ENCODE measurements around the gene MEIS1.

Gene MEIS1

GRCh38 chr2:66585587-66585986 is 150.7 kb downstream of the MEIS1 start:
- no peak for DNase-seq

DNA sequence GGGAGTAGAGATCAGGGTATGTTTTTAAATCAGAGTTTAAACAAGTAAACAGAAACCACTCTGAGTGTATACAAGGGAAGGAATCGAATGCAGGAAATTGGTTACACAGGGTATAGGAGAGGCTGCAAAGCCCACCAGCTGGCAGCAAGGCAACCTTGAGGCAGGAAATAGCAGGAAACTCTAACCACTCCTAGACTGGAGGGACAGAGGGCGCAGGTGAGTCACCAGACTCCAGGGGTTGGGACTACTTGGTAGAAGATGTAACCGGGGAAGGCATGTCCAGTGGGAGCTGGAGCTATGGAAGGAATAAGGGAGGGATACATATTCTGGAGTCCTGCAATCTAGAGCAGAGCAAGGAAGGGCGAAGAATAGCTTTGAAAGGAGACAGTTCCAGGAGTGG is 152.3 kb downstream of the MEIS1 start:
- DNase-seq: no peak

- DNase-seq: no peak
Measured at GRCh38 chr2:66594001-66594400, 159.1 kb downstream of the MEIS1 start.

DNA sequence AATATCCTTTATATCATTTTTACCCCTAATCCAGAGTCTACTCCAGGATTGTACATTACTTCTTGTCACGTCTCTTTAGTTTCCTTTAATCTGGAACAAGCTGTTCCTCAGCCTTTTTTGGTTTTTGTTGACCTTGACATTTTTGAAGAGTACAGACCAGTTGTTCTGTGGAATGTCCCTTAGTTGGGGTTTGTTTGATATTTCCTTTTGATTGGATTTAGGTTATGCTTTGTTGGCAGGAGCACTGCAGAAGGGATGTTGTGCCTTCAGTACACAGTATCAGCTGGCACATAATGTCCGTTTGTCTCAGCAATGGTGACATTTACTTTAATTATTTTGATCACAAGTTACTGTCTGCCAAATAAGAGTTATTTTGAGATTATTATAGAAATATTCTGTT is 160.6 kb downstream of the MEIS1 start:
- DNase-seq: no peak

- no peak for DNase-seq
Measured at GRCh38 chr2:66596256-66596655, 161.3 kb downstream of the MEIS1 start.

DNA sequence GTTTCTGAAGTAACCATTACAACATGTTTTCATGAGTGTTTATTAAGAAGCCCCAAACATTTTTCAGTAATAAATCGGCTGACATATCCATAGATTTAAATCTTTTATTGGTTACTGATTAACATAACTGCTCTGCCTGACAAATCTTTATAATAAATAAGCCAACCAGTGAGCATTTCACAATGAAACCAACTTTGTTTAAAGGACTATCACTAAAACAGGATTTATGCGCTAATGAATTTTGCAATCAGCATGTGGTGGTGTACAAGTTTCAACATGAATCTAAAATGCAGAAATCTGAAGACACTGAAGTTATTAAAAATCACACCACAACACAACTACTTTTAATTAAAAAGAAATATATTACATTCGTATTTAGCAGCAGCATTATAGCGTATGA is 166.7 kb downstream of the MEIS1 start:
- DNase-seq: no peak

DNA sequence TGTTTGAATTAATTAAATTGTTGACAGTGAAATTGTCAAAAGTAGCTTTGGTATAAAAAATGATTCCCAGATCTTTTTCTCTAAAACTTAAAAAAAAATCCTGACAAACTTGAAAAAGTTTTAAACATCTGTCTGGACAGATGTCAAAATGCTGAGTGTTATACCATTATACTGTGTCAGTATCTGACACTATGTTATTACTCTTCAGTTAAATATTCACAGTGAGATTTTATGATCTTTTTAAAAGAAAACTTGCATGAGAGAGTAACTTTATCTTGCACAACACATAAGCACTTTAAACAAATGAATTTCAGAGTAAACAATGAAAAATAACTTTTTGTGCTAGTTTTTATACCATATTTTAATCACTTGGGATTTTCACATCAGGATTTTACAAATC is 167.4 kb downstream of the MEIS1 start:
- no peak for DNase-seq

DNA sequence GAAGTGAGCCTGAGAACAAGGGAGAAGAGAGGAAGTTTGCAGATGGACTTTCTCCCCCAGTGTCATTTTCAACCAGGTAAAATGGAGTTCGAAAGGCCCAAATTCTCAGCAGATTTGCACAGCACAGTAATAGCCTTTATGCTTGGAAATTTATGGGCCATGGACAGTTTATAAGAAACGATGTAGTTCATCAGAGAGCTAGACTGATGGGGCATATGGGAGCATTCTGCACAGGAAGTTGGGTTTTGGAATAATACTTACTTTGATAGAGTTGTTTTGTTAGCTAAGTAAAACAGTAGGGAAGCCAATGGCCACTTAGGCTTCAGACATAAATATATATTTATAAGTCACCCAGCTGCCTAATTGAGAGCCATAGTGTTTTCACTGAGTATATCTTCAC is 169.4 kb downstream of the MEIS1 start:
- DNase-seq: no peak

DNA sequence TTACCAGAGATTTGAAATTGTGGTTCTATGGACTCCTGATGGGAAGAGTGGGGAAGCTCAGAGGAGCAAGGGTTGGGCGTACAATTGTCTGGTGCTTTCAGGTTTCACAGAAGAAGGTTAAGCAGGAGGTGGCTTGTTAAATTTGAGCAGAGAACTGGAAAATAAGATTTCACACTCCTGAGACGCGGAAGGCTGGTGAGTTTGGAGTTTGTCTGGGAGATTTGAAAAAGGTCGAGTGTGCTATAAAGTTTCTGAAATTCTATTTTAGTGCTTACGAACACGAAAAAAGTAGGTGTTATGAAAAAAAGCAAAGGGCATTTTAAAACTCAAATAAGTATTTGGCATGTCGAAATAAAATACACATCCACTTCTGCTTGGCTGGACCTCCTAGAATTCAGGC is 170.1 kb downstream of the MEIS1 start:
- DNase-seq: no peak

DNA sequence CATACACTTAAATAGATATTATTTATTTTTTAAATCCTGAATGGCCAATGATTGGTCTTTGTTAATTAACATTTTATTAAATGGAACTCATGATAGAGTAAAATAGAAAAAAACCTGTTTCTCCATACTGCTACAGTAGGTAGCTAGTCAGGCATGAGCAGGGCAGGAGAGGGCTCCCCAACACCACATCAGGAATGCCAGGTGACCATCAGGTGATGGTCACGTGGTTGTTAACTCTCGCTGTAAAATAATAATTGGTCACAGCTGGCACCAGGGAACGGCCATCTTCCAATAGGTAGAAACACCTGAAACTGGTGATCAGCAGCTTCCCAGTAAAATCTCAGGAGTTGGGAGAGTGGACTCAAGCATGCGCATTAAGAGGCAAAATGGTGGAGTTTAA is 172.2 kb downstream of the MEIS1 start:
- no peak for DNase-seq

Data from CD4-positive, alpha-beta T cell treated with Interleukin-21 for 1 hour (primary cell).